ENCODE results near the gene STOX1.
"Not testable (repeated sequence)": the region's sequence is repeated elsewhere in the genome, so short reads cannot be mapped to it uniquely, and the experiment has no call there.

Gene STOX1

DNA sequence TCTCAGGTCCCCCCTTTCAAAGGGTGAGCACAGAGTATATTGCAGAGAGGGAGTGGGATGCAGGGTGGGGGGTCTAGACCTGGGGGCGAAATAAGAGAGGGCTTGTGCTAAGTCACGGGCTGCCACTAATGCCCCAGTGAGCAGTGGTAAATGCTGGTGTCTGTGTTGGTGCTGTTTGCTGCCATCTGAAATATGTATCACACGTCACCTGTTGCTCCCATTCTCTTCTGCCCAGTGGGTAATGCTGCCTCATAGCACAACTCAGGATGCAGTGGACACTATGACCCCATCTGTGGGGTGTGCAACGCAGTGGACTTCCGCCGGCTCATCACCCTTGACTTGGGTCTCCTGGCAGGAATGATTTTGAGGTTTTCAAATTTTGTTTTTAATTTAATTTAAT lies 2.6 kb downstream of the STOX1 start:
- no peak for DNase-seq (ENCODE audit: low read depth in 2 of 2)

DNA sequence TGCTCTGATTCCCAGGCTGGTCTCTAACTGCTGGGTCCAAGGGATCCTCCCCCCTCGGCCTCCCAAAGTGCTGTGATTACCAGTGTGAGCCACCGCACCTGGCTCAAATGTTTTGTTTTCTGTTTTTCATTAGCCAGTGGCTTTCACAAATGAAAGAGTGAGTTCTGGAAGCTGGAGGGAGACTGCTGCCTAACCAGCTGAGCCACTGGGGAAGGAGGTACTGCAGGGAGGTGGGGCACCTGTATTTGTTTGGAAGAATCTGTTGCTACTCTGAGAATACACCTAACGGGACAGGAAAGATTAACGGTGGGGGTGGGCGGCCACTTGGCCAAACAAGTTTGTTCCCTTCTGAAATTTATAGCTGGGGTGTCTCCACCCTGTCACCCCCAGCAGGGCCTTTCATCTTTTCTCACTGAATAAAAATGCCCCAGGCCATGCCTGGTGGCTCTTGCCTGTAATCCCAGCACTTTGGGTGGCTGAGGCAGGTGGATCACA lies 4.7 kb downstream of the STOX1 start:
- no peak for DNase-seq (ENCODE audit: low read depth in 2 of 2)

DNA sequence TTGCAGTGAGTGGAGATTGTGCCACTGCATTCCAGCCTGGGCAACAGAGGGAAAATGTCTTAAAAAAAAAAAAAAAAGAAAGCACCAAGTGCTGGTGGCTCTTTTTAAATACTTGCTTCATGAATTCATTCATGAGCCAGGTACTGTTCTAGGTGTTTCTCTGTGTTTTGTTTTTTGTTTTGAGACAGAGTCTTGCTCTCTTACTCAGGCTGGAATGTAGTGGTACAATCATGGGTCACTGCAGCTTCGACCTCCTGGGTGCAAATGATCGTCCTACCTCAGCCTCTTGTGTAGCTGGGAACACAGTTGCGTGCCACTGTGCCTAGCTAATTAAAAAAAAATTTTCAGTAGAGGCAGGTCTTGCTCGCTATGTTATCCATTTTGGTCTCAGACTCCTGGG lies 5.3 kb downstream of the STOX1 start:
- DNase-seq (ENCODE audit: low read depth in 2 of 2): no peak

DNA sequence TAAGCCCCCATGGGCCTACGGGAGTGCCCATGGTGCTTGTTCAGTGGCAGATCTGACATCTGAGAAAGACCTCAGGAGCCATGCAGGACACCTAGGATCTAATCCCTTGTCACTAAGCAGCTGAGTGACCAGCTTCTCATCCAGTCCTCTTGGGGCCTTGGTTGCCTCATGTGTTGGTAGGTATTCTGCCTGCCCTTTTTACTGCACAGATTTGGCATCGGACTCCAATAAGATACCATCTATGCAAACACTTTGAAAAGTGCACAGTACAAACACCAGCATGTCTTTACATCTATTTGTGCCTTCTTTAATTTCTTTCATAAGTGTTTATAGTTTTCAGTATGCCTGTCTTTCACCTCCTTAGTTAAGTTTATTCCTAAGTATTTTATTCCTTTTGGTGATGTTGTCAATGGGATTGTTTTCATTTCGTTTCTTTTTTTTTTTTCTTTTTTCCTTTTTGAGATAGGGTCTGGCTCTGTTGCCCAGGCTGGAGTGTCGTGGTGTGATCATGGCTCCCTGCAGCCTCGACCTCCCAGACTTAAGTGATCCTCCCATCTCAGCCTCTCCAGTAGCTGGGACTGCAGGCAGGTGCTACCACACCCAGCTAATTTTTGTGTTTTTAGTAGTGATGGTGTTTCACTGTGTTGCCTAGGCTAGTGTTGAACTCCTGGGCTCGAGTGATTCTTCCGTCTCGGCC lies 10.4 kb downstream of the STOX1 start:
- no peak for DNase-seq (ENCODE audit: low read depth in 2 of 2)

DNA sequence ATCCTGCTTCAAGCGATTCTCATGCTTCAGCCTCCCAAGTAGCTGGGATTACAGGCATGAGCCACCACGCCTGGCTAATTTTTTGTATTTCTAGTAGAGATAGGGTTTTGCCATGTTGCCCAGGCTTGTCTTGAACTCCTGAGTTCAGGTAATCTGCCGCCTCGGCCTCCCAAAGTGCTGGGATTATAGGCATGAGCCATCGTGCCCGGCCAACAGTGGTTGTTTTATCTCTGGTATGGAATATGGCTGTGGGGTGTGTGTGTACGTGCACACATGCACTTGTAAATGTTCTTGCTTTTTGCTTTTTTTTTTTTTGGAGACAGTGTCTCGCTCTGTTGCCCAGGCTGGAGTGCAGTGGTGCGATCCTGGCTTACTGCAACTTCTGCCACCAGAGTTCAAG lies 13.3 kb downstream of the STOX1 start:
- not testable (repeated sequence) for DNase-seq (ENCODE audit: low read depth in 2 of 2)

DNA sequence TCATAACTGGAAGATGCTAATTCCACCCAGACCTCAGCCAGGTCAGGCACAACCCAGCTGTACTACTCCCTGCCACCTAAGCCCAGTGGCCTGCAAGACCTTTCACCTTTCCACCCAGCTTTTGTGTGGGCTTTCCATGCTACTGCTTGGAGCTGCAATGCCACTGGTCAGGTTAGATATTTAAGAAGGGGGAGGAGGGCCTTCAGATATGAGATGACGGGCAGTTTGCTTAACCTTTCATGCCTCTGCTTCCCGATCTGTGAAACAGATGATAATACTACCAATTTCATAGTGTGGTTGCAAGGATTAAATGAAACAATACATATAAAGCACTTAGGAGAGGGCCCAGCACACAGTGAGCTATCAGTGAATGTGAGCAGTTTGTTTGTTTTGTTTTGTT lies 20.9 kb downstream of the STOX1 start:
- DNase-seq (ENCODE audit: low read depth in 2 of 2): no peak

DNA sequence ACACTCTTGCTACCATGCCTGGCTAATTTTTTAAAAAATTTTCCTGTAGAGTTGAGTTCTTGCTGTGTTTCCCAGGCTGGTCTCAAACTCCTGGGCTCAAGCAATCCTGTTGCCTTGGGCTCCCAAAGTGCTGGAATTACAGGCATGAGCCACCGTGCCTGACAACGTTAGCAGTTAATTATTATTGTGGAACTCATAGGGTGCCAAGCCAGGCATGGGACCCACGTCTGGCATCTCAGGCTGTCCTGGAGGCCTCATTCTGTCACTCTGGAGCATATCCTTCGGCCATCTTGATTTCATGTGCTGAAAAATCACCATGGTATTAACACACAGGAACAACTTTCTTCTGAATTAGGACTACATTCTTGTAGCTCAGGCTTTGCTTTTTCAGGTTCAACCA lies 21.5 kb downstream of the STOX1 start:
- no peak for DNase-seq (ENCODE audit: low read depth in 2 of 2)

DNA sequence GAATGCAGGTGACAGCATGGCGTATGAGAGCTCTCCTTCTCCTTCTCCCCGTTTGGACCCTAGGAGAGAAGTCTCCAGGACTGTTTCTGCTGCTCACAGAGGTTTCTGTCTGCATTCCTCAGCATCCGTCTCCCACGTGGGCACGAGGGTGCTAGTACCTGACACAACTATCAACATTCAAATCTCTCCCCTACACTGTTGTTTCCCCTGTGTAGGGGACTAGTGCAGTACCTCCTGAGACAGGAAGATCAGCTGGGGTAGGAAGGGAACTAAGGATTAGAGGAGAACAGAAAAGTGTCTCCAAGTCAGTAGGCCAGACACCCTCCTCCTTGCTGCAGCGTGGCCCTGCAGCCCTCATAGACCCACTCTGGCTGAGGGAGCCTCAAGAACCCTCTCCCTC lies 29.0 kb downstream of the STOX1 start:
- DNase-seq (ENCODE audit: low read depth in 2 of 2): no peak

DNA sequence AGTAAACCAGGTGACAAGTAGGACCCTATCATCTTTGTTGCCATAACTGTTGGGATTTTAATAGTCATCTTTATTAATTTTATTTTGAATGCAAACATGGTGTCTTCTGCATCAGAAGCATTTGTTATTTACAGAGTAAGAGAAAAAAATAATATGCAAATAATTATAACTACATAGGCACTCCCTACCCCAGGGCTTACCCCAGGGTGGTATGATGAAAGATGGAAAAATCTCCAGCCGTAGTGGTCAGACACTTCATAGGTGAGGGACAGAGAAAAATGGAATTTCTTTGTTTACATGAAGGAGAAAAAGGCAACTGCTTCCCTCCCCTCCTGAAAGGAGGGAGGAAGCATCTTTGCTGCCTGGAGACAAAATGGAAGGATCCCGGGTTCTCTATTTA lies 29.7 kb downstream of the STOX1 start:
- no peak for DNase-seq (ENCODE audit: low read depth in 2 of 2)

DNA sequence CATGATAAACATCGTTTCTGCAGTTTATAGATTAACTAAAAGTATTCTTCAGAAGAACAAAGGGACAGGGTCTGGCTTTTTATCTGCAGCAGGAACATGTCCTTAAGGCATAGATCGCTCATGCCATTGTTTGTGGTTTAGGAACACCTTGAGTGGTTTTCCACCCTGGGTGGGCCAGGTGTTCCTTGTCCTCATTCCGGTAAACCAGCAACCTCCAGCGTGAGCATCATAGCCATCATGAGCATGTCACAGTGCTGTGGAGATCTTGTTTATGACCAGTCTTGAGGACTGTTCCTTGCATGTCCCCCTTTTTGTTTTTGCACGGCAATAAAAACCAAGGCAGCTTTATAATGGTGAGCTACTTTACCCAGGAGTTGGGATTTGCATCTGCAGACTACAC lies 33.9 kb downstream of the STOX1 start:
- DNase-seq (ENCODE audit: low read depth in 2 of 2): no peak

DNA sequence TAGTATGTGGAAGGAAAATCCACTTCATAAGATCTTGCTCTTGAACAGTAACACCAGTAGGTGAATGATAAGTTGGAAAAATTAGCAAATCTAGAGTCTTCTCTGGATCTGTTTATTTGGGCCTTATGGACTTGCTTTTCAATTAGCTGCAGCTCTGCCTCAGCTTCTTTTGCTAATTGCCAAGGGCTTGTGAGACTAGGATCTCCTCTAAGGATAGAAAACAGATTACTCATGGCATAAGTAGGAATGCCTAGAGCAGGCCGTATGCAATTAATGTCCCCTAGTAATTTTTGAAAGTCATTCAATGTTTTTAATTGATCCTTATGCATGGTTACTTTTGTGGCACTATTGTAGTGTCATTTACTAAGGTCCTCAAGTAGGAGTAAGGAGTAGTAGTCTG lies 37.3 kb downstream of the STOX1 start:
- DNase-seq (ENCODE audit: low read depth in 2 of 2): no peak

DNA sequence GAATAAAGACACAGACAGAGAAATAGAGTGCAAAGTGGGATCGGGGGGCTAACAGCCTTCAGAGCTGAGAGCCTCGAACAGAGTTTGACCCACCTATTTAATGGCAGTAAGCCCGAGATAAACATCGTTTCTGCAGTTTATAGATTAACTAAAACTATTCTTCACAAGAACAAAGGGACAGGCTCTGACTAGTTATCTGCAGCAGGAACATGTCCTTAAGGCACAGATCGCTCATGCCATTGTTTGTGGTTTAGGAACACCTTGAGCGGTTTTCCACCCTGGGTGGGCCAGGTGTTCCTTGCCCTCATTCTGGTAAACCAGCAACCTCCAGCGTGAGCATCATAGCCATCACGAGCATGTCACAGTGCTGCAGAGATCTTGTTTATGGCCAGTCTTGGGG lies 40.8 kb downstream of the STOX1 start:
- not testable (repeated sequence) for DNase-seq (ENCODE audit: low read depth in 2 of 2)

DNA sequence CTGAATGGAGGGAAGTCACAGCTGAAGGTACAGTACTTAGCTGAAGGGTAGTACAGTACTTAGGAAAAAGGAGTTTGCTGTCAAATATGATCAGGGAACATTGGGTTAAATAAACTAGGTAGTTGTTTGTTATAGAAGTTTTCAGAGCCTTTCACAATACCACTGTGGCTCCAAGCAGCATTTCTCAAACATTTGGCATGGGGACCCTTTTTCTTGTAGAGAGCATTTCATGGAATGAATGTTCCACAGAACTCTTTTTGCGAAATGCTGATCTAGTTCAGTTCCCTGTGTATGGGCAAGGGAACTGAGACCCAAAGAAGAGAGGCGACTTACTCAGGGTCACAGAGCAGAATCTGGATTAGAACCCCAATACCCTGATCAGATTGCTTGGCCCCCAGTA lies 42.3 kb downstream of the STOX1 start:
- DNase-seq (ENCODE audit: low read depth in 2 of 2): no peak

DNA sequence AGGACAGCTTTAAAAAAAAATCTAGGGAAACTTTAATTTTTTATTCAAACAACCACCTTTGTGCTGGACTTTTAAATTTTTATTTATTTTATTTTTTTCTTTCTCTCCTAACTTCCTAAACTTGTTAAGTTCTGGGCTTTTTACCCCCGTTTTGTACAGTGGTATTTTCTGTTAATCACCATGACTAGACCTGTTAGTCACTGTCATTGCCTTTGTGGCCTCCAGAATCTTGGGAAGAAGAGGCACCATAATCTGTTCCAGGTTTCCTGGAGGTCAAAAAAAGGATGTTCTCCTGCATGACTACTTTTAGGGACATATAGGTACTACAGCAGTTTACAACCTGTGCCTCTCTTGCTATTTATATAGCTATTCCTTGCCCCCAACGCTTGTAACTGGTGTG lies 42.7 kb downstream of the STOX1 start:
- no peak for DNase-seq (ENCODE audit: low read depth in 2 of 2)

DNA sequence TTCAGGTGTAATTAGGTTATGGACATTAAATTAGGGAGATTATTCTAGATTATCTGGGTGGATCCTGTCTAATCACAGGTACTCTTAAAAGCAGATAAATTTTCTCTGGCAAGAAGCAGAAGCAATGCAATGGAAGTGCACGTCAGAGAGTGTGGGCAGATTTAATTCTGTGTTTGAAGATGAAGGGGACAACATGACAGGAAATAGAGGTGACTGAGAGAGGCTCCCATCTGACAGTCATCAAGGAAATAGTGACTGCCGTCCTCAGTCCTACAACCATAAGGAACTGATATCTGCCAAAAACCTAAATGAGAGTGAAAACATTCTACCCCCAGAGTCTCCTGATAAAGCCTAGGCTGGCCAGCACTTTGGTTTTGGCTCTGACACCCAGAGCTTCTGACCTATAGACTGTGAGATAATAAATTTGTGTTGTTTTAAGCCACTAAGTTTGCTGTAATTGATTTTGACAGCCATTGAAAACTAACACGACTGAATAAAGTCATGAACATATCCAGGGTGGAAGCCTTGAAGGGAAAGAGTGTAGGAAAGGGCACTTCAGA lies 43.3 kb downstream of the STOX1 start:
- peak in 1 of 2 donors; percentile 4 for DNase-seq (ENCODE audit: low read depth in 2 of 2)

DNA sequence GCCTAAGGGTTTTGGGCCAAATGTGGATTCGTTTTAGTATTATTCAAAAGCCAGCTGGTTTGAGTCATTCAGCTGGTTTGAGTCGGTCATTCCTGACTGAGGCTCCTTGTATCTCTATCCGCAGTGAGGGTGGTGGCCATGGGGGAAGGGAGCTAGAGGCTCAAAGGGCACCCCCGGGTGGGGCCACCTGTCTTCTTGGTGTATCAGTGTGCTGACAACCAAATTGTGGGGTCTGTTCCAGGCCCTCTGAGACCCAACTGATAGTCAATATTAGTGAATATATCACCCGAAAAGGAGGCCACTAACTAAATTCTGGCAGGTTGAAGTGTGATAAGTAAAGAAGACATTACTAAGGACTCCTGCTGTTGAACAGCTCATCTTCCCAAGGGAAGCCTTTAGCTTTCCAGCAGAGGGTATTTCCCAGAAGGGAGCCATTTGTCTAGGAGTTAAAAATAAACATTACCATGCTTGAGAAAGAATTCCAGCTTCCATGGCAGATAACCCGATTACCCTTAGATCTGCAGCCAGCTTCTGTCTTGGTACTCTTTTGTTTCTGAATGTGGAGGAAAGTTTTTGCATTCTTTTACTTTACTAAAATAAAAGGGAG lies 43.9 kb downstream of the STOX1 start:
- DNase-seq (ENCODE audit: low read depth in 2 of 2): no peak

DNA sequence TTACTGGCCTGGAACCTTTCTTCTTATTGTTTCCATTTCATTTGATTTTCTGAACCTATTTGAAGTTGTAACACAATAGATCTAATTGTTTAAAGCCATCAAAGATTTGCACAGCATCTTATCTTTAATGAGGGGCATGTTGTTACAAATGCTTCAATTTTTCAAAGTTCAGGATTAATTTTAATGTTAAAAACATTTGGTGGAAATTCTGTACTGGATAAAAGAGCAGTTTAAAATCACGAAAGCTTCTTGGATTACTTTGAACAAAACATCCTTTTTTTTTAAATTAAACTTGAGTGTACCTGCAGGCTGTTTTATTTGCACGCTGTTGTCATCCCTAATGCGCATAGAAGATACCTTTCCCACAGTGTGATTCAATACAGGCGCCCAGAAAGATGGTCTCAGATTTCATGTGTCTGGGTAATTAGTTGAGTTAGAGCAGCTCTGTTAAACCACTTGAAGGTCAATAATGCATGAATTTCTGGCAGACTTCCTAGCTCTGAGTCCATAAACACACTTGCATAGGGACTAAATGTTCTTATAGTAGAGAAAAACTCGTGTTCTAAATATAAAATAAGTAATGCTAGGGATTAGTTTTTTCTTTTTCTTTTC lies 44.5 kb downstream of the STOX1 start:
- DNase-seq (ENCODE audit: low read depth in 2 of 2): no peak

DNA sequence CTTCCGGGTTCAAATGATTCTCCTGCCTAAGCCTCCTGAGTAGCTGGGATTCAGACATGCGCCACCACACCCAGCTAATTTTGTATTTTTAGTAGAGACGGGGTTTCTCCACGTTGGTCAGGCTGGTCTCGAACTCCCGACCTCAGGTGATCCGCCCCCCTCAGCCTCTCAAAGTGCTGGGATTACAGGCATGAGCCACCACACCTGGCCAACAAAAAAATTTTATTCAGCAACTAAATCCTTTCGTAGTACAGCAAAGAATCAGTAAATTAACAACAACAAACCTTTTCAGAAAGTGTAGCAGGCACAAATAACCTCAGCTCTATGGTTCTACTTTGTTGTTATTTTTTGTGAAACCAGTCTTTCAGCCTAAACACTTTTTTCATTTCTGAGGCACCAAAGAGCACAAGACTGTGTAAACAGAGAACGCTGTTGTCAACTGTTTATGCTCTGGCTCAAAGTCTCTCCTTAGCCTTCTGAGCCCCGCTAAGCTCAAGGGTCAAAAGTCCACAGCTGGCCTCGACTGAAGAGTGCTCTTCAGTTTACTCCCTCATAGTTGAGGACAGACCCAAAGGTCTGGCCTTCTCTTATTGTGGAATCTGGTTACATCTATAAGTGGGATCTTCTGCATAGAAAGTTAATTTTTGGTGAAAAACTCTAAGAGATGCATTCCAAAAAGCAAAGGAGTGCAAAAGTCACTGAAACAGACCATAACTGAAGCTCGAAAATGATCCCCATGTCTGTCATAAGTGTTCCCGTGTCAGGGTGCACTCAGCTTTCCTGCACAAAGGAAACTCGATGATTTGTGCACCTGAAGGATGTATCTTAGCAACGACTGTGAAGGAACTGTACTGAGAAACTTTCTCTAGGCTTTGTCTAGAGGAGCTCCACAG lies 49.2 kb downstream of the STOX1 start:
- DNase-seq (ENCODE audit: low read depth in 2 of 2): no peak

DNA sequence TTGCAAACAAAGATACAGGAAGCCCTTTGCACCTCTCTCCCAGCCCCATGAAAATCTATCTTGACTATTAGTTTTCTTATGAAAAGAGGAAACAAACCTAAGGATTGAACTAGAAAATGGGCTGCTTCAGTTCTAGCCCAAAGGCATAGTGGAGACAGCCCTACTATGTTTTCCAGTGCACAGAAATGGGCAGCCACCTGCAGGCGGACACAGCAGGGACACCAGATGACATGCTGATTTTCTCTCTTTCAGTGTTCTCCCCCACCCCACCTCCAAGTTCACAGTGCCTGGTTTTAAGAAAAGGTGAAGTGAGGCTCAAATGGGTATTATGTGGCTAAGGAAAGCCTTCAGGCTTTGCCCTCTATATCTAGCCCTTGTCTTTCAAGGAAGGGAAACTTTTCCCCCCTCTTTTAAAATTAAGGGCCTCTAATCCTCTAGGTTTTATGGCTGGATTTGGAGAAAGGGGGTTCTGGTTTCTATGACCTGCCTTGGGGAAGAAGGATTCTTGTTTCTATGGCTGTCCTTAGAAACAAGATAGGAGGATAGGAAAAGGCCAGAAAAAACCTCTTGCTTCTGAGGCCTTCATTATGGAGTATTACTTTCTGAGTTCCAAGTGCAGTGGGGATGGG lies 50.3 kb downstream of the STOX1 start:
- no peak for DNase-seq (ENCODE audit: low read depth in 2 of 2)

DNA sequence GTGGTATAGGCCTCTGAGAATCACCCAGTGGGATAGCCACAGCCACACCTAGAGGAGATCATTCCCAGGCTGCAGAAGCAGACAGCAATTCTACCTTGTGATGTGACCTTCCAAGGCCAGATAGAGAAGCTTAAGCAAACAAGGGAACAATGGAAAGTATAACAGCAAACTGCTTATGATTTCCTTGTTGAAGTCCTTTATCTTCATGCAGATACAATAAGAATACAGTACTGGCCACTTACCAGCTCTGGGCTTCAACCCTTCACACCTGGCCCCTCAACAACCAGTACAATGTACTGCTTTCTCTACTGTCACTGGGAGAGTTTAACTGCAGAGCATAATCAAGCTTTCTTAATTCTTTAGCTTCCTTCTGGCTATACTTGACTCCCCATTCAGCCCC lies 51.2 kb downstream of the STOX1 start:
- DNase-seq (ENCODE audit: low read depth in 2 of 2): no peak

DNA sequence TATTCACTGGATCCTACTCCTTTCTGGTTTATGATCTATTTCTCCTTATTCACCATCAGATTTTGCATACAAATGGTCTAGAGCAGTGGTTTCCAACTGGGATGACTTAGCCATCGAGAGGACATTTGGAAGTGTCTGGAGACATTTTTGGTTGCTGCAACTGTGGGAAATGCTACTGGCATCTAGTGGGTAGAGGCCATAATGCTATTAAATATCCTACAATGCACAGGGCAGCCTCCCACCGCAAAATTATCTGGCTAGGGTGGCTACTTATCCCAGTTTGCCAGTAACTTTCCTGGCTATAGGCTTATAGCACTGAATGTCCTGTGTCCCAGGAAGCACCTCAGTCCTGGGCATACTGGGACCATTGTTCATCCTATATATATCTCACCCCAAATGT lies 52.3 kb downstream of the STOX1 start:
- no peak for DNase-seq (ENCODE audit: low read depth in 2 of 2)

DNA sequence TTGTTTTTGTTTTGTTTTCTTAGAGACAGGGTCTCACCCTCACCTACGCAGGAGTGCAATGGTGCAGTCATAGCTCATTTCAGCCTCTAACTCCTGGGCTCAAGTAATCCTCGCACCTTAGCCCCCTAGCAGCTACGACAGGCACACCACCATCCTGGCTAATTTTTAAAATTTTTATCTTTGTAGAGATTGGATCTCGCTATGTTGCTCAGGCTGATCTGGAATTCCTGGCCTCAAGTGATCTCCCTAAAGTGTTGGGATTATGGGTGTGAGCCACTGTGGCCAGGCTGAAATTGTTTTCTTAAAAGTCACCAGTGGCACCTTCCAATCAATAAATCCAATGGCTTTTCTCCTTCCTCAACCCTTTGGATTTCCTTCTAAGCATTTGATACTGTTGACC lies 52.9 kb downstream of the STOX1 start:
- no peak for DNase-seq (ENCODE audit: low read depth in 2 of 2)
